NCI-H82 treated with DMSO at 0.1 percent for 48 hours (cell line): ENCODE data around the gene TMEM98.
"Not testable (repeated sequence)": the region's sequence is repeated elsewhere in the genome, so short reads cannot be mapped to it uniquely, and the experiment has no call there.

Experiments used
- DNase-seq: peaks from one replicate; lab custom pipeline; 2025; ENCODE audit not compliant: unreplicated experiment; lab: John Stamatoyannopoulos, UW

TMEM98 gene

DNA sequence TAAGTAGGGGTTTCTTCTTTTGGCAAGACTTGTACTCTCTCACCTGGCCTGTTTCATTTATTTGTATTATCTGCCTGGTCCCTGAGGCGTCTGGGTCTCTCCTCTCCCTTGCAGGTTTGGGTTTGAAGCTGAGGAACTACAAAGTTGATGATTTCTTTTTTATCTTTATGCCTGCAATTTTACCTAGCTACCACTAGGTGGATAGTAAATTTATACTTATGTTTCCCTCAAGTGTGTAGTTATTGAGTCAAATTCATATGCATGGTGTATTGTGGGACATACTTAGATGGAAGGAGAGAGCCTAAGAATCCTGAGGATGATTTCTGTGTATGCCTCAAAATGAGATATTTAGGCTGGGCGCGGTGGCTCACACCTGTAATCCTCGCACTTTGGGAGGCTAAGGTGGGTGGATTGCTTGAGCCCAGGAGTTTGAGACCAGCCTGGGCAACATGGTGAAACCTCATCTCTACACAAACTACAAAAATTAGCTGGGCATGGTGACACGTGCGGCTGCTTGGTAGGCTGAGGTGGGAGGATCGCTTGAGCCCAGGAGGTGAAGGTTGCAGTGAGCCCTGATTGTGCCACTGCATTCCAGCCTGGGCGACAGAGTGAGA, 13.6 kb downstream of the TMEM98 start:
- DNase-seq = no peak

DNA sequence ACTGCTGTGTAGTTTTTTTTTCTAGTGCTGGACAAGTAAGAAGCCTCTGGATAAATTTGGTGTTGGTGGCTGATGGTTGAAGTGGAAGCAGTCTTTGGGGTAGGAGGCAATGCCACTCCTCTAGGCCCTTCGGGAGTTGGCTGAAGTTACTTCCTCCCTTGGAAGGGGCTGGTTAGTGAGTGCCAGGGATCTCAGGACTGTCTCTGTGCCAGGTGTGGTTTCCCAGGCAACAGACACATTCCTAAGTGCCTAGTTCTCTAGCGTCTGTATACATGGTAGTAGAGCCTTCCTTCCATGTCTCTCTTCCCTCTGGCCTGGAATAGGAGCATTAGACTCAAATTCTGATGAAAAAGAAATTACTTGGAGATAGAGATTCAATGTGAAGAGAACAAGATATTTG, 15.3 kb downstream of the TMEM98 start:
- no peak for DNase-seq

DNA sequence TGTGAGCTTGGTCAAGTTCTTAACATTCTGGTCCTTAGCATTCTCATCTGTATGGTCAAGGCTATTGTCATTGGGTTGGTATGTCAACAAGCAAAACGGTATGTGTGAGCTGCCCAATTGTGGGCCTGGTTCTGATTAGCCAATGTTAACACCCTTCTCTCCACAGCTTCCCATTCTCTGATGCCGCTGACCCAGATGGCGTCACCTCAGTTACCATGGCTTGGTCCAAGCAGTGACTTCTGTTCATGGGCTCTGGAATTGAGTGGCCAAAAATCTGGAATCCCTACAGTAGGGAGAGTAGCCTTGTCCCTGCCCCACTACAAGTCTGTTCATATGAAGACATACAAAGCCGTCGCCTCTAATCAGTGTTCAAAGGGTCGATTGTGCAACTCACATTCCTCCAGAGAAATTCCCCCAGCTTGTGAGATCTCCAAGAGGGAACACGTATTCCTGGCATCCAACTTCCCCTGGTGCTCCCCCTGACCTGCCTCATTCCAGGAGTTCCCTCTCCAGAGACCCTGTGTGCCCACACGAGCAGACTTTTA, 15.8 kb downstream of the TMEM98 start:
- no peak for DNase-seq

DNA sequence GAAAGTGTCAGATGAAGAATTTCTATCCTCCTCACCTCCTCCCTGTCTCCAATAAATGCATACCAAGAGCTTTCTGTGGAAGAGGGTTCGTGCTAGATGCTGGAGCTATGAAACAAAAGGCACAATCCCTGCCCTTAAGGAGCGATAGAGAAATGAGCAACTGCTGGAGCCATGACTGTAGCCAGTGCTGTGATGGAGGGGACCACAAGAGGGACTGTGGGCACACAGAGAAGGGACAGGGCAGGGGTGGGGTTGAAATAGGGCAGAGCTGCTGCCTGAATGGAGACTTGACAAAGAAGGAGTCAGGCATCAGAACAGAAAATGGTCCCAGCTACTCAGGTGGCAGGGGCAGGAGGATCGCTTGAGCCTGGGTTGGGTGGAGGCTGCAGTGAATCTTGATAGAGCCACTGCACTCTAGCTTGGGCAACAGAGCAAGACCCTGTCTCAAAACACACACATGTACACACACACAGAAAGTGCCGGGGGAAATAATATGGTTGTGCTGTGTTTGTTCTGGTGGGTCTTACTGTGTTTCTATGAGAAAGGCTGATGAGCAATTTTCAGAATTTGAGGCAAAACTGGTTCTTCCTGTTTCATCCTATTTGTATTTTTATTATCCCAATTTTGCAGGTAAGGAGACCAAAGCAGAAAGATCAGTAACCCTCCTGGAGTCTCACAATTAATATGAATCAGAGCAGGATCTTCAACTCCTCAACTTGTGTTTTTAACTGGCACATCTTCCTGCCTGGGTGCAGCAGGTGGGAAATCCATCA, 16.5 kb downstream of the TMEM98 start:
- DNase-seq = no peak

DNA sequence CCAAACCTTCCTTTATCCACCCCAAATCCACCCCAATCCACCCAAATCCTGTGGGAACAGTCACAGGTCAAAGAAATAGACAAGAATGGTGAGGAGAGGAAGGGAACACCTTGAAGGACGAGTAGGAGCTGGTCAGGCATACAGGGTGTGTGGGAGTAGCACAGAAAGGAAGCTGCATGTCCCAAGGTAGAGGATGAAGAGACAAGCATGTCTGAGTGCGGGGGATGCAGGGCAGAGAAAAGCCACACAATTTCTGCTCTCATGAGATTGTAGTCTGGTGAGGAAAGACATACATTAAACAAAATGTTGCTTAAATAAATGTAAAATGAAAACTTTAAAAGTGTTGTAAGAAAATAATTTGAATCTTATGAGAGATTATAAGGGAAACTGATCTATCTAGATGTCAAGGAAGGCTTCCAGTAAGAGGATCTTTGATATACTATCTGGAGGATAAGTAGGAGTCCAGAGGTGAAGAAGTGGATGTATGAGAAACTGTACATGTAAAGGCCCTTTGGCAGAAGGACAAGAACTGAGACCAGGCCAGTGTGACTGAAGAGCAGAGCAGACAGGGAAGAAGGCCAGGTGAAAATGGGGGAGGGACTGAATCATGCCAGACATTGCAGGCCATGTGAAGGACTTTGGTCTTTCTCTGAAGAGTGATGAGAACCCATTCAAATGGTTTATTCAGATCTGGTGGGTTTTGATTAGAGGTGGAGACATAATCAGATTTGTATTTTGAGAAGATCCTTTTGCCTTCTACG, 18.6 kb downstream of the TMEM98 start:
- no peak for DNase-seq

DNA sequence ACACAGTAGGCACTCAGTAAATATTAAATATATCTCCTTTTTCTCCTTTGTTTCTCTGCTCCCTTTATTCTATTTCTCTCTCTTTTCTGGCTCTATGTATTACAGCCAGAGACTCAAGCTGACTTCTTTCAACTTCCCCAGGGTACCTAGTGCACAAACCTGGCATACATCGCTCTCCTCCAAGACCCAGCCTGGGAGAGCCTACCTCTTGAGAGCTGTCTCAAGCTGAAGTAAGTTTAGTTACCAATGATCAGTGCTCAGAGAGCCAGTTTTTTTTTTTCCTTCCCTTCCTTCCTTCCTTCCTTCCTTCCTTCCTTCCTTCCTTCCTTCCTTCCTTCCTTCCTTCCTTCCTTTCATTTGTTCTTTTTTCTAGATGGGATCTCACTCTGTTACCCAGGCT, 19.8 kb downstream of the TMEM98 start:
- no peak for DNase-seq

DNA sequence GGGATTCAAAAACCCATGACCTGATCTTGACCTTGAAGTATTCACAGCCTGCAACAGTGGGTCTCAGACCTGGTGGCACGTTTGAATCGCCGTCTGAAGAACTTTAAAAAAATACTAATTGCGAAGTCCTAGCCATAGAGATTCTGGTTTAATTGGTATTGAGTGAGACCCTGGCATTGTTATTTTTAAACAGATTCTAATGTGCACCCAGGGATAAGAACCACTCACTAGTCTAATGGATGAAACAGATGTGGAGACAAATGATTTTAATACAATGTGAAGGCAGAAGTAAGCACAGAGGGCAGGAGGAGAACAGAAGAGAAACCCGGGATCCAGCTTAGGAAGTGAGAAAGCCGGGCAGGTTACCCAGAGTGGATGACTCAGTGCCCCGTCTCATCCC, 21.2 kb downstream of the TMEM98 start:
- DNase-seq = no peak

DNA sequence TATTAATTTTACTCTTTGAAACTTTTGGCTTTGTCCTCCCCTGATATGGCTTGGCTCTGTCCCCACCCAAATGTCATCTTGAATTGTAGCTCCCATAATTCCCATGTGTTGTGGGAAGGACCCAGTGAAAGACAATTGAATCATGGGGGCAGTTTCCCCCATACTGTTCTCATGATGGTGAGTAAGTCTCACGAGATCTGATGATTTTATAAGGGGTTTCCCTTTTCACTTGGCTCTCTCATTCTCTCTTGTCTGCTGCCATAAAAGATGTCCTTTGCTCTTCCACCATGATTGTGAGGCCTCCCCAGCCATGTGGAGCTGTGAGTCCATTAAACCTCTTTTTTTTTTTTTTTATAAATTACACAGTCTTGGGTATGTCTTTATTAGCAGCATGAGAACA, 24.5 kb downstream of the TMEM98 start:
- not testable (repeated sequence) for DNase-seq

DNA sequence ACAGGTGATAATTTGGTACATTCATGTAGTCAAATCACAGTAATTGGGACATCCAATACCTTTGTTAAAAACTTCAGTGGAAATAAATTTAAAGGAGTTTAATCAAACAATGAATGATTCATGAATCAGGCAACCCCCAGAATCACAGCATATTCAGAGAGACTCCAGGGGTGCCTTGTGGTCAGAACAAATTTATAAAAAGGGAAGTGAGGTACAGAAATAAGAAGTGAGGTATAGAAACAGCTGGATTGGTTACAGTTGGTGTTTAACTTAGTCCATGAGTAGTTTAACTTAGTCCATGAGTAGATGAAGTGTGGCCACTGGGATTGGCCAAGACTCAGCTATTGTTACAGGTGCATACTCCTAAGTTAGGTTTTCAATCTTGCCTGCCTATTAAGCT, 25.1 kb downstream of the TMEM98 start:
- no peak for DNase-seq

DNA sequence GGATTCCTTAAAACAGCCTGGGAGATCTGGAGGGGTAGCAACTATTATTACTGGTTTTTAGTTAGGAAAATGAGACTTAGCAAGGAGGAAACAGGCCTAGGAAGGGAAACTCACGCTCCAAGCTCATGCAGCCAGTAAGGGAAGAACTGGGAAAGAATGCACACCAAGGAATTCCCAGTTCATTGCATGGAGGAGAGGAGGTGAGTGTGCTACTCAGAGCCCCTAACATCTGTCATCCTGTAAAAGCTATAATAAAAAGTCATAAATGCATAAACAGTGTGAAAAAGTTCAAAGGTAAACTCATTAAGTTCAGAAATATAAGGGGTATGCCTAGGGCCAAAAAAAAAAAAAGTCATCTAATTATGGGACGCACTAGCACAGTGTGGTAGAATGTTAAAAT, 25.9 kb downstream of the TMEM98 start:
- no peak for DNase-seq

DNA sequence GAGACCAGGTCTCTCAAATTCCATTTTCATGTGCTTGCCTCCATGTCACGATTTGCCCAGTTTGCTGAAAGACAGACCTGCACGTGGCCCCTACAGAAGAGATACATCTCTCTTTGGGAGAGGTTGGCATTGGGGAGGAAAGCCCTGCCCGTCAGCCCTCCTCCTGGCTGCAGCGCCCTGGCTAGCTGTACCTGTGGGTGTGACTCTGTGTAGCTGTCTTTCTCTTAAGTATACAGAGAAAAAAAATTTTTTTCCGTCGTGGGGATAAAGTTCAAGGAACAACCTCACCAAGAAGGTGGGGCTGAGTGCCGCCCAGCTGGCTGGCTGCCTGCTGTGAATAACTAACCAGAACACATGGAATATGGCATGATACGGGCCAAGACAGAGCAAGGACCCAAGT, 26.5 kb downstream of the TMEM98 start:
- no peak for DNase-seq

DNA sequence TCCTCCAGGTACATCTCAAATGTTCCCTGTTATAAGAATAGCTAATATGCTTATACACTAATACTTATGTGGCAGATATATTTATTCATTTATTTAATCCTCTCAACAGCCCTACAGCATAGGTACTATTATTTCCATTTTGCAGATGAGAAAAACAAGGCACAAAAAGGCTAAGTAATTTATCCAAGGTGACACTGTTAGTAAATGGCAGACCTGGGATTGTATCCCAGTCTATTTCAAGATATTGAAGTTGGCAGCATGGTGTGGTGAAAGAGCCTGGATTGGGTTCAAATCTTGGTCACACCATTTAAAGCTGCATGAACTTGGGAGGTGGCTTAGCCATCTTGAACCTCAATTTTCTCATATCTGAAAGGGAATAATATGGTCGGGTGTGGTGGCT, 27.2 kb downstream of the TMEM98 start:
- DNase-seq = no peak

DNA sequence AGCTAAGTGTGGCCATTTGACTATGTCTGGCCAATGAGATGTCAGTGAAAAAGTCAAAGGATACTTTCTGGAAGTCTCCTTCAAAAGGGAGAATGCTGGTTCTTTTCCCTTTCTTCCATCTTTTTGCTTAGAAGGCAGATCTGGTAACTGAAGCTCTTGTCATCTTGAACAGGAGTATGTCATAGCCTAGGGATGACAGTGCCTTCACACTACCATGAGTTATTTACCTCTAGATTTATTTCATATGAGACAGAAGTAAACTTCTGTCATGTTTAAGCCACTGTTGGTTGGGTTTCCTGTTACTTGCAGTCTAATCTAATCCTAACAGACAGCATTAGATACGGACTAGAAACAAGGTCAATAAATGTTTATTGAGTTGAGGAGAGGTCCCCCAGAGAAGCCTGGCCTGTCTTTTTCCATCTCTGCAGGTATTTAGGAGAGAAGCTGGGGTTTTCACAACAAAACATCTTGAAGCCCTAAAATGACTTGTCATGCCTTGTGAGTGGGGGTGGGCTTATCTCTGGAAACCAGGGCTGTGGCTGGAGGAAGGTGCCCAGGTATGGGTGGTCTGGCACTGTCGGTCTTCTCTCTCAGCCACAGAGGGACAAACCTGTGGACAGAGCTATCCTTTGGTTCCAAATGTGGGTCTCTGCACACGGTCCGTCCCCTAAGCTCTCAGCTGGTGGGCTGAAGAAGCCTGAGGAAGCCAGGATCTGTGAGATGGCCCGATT, 28.5 kb downstream of the TMEM98 start:
- no peak for DNase-seq

DNA sequence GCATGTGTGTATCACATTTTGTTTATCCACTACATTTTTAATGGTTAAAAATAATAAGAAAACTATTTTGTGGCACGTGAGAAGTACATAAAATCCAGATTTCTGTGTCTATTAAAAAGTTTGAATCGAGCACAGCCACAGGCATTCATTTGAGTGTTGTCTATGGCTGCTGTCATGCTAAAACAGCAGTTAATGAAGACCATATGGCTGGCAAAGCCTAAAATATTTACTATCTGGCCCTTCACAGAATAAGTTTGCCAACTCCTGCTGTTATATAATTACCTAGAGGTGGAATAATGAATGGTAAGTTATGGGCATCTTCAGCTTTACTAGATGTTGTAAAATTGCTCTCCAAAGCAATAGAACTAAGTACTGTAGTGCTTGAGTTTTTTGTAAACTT, 30.5 kb downstream of the TMEM98 start:
- no peak for DNase-seq

DNA sequence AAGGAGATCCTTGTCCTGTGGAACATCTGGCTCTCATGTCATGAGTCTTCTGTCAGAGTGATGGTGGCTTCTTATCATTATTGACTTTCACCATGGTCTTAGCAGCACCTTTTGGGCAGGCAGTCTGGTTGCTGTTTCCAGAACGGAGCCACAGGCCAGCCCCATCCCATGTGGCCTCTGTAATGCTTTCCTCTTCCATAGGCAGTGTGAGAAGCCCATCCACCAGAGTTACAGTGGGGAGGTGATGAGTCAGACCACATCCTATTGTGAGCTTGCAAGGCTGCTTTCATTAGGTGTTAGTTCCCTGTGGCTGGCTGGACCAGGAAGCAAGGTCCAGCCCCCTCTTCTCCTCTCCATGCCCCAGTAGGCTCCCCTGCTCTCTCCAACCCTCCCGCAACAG, 32.9 kb downstream of the TMEM98 start:
- DNase-seq = no peak

DNA sequence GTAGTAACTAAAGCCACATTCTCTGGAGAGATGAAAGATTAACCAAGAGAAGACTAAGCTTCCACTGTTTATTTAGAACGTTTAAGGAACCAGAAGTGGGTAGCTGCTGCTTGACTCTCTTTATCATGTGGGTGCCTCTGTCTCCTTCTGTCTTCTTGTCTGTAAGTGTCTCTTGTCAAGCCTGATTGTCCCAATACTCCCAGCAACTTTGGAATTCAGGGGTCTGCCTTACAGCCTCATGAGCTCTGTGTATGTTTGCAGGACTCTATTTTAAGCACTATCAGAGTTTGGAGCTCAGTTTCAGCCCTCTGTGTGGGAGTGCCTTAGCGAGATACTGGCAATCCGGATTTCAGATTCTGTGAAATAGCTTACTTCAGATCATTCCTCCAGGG, 34.4 kb downstream of the TMEM98 start:
- DNase-seq = no peak

DNA sequence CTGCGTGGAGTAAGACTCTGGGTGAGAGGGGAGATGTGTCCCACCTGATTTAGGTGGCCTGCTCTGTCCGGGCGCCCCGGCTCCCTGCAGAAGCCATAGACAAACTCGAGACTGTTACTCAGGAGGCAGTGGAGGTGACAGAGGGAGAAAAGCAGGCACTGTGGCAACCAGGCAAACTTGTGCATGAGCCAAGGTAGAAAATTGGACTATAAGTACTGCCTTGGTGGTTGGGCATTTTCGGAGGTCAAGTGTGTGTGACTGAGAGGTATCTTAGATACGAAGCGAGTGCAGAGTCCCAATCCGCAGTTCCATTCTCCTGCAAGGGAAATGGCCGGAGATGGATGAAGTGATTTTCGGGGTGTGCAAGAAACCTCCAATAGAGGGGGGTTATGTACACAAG, 36.6 kb downstream of the TMEM98 start:
- DNase-seq = no peak

DNA sequence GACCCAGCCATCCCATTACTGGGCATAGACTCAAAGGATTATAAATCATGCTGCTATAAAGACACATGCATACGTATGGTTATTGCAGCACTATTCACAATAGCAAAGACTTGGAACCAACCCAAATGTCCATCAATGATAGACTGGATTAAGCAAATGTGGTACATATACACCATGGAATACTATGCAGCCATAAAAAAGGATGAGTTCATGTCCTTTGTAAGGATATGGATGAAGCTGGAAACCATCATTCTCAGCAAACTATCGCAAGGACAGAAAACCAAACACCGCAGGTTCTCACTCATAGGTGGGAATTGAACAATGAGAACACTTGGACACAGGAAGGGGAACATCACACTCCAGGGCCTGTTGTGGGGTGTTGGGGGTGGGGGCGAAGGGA, 41.3 kb downstream of the TMEM98 start:
- DNase-seq = not testable (repeated sequence)

DNA sequence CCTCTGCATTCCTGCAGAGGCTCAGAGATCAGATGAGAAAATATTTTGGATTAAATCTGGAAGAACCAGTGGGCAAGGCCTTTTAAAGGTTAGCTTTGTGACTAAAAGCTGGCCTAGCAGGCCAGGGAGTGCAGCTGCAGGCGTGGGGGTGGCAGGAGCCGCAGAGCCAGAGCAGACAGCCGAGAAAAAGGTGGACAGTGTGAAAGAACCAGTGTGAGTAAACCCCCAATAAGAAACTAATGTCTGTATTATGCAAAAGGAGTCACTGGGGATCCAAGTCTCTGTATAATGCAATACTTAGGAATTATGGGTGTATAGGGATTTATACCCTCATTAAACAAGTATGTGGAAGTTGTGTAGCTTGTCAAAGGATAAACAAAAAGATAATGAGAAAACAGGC, 42.3 kb downstream of the TMEM98 start:
- DNase-seq = no peak

DNA sequence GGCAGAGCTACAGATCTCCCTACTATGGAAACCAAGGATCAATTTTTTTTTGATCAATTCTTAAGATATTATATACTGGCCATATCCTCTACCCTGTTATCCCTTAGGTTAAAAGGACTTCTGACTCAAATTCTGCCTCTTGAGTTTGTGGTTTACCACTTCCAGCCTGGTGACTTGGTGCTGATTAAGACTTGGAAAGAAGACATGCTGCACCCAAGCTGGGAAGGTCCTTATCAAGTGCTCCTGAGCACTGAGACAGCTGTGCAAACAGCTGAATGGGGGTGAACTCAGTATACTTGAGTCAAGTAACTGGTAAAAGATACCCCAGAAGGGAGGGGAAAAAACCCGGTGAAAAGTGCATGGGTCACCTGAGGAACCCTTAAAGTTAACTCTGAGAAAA, 43.2 kb downstream of the TMEM98 start:
- no peak for DNase-seq

DNA sequence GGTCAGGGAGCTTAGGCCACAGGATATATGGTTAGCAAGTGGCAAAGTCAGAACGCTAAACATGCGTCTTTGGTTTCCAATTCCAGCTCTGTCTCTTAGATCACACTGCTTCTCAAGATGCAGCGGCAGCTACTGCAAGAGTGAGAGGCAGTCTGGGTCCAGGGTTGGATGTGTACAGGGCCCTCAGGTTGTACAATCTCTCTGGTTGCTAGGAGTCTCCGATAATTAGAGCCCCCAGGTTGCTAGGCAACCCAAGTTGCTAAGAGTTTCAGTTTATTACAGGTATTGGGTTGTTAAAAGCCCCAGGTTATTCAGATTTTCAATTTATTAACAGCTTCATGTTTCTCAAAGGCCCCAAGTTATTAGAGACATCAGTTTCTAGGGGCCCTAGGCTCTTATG, 48.2 kb downstream of the TMEM98 start:
- DNase-seq = no peak
